ENCODE measurements around the gene KNSTRN.
A peak's percentile ranks its signal among the peaks of the same experiment; 100 is the strongest.

The KNSTRN gene

DNA sequence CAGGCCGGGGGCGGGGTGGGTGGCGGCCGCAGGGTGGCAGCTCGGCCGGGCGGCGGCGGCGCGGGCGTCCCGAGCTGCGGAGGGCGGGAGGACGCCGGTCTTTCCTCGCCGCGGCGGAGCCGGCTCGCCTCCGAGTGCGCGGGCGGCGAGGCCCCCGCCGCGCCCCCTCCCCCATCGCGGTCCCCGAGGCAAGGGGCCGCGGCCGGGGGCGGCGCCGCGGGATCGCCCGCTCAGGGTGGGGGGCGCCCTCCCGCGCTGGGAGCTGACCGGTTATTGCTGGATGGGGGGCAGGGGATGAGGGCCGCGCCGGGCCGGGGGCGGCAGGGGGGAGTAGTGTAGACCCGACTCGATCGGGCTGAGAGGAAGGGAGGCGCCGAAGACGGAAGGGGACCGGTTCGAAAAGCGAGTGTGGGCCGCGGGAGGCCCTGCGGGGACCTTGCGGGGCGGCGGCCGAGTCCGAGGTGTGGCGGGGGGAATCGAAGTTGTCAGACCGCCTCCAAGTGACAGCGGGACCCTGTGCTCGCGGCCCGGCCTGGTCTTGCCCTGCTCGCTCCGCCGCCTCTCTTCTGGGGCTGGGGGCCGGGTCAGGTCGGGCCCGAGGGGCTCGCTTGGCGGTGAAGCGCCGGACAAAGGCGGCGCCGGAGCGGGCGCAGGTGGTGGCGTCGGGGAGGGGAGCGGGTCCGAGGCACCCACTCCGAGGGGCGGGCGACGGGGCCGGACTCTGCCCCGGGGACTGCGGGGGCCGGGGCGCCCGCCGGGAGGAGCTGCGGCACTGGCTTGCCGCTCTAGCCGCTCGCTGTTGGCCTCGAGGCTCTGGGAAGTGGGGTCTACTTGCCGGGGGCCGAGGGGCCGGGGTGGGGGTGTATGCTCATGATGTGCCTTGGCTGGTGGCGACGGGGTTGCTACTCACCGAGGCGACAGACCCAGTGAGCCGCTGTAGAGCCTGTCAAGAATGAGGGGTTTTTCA lies 59.3 kb downstream of the KNSTRN start:
- peak; percentile 51 to 61 for DNase-seq
- TF ChIP-seq POLR2A (IDR thresholded peaks at IDR 0.05; ENCODE audit: low read length), result no peak
- no peak for TF ChIP-seq GATA1 (IDR thresholded peaks at IDR 0.05; ENCODE audit: low read depth, low read length)

DNA sequence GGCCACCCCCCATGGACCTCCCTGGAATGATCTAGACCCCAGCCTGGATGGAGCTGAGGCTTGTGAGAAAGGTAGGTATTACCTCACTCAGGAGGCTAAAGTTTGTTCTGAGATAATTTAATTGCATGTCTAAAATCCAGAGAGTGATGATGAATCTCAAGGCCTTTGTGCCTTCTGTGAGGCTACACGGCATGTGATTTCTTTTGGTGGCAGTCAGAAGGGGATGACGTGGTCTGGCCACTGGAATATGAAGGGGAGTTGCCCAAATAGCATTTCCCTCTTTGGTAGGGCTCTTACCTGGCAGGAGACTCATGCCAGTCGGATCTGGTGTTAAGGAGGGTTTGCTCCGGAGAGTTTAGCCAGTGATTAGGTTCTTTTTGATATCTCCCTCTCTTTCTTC lies 60.7 kb downstream of the KNSTRN start:
- TF ChIP-seq GATA1 (IDR thresholded peaks at IDR 0.05; ENCODE audit: low read depth, low read length) (no peak), POLR2A (IDR thresholded peaks at IDR 0.05; ENCODE audit: low read length) (no peak)
- no peak for DNase-seq

DNA sequence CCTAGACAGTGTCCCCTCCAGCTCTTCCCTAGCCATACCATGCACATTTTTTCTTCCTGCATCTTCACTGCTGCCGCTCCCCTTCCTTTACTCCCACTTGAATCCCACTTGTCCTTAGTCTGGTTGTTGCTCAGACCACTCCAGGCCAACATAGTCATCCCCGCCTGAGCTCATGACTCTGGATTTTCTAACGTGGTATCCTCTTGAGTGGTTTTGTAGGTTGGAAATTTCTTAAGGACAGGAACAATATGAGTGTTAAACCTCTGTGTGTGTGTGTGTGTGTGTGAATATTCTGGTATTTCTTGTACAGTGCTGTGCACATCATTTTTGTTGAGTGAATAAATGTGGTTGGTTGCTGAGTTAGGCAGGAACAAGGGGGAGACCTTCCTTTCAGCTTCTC lies 61.3 kb downstream of the KNSTRN start:
- TF ChIP-seq GATA1 (IDR thresholded peaks at IDR 0.05; ENCODE audit: low read depth, low read length), result no peak
- no peak for DNase-seq
